ENCODE results near the gene TUBGCP3.
"Not testable (repeated sequence)": the region's sequence is repeated elsewhere in the genome, so short reads cannot be mapped to it uniquely, and the experiment has no call there.

TUBGCP3 gene

DNA sequence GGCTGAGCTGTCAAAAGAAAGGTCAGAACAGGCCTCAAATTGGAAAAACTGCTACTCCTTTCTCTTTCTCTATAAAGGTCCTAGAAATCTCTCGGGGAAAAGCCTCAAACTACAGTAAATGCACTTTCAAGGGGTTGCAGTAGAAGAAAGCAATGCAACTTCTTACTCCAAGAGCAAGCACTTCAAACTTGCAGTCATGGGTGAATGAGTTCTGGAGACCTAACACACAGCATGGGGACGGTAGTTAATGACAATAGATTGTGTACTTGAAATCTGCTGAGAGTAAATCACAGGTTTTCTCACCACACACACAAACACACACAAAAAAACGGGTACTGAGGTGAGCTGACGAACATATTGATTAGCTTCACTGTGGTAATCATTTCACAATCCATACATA is 11.8 kb downstream of the TUBGCP3 start:
- DNase-seq: no peak

DNA sequence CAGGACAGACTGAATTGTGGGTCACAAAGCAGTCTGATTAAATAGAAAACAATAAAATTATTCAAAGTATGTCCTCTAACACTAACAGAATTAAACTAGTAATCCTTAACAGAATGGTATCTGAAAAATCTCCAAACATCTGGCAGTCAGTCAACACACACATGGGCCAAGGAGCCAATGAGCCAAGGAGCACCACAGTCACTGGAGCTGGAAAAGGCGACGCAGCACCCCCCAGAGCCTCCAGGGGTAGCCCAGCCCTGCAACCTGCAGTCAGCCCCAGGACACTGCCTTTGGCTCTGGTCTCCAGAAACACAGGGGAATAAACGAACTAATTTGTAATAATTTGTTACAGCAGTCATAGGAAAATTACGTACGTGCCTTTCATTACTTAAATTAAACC is 12.3 kb downstream of the TUBGCP3 start:
- no peak for DNase-seq

GRCh38 chr13:112574834-112575613 is 12.9 kb downstream of the TUBGCP3 start:
- no peak for DNase-seq

GRCh38 chr13:112574416-112574815 is 13.5 kb downstream of the TUBGCP3 start:
- no peak for DNase-seq

GRCh38 chr13:112573710-112574109 is 14.2 kb downstream of the TUBGCP3 start:
- no peak for DNase-seq

DNA sequence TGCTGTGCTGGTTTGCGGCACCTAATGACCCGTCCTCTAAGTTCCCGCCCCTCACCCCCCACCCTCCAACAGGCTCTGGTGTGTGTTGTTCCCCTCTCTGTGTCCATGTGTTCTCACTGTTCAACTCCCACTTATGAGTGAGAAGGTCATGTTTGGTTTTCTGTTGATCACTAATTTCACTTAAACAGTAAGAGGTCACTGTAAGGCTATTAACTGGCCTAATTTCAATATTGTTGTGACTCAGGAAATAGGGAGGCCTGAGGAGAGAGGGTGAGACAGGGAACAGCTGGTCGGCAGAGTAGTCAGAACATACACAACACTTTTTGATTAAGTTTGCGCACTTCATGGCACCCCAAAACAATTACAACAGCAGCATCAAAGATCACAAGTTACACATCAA is 15.6 kb downstream of the TUBGCP3 start:
- DNase-seq: no peak

GRCh38 chr13:112569821-112570220 is 18.1 kb downstream of the TUBGCP3 start:
- no peak for DNase-seq

DNA sequence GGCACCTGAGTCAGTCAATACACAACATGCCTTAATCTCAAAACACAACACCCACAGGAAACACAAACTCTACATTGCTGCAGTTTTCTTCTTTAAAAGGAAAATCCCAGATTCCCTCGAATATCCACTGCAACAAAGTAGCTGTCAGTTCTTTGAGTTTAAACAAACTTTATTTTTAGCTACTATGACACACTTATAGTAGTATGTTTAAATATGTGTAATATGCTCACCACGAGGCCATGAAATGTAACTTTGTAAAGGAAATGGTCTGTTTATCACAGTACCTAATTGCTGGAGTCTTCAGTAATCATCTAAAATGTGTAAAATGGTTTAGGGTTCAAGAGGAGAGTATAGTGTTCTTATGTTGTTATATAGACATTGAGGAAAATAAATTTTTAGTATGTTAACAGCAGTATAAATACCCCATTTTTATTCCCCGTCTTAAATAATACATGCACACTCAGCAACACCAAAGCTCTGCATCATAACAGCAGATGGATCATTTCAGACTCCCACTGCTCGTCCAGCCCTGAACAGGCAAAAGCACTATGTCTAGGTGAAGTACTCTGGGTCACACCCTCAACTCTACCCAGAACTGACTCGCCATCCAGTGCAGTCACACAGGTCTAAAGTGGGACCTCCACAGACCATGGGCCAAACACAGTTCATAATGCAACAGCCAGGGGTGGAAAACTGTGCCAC is 20.6 kb downstream of the TUBGCP3 start:
- no peak for DNase-seq

DNA sequence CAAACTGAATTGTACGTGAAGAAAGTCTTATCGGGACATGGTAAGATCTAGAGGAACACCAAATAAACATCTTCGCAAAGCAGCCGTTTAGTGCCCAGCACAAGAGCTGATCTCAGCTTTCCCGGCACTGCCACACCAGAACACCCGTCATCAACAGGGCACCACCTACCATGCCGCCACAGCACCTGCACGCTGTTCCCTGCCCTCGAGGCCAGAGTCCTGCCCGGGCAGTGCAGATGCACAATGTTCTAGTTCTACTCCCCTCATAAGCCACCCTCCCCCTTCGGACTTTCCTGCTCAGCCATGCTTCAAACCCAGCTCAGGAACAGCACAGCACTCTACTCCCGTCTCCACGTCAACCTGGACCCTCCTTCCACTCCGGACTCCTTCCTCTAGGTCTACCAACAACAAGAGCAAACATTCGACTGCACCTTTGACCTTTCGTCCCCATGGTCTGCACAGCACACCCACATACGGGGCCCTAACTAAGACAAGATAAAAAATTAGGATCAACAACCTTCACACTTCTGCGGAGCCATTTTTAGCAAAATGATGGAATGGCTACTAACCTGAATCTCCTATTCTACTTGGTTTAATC is 25.1 kb downstream of the TUBGCP3 start:
- DNase-seq: no peak

DNA sequence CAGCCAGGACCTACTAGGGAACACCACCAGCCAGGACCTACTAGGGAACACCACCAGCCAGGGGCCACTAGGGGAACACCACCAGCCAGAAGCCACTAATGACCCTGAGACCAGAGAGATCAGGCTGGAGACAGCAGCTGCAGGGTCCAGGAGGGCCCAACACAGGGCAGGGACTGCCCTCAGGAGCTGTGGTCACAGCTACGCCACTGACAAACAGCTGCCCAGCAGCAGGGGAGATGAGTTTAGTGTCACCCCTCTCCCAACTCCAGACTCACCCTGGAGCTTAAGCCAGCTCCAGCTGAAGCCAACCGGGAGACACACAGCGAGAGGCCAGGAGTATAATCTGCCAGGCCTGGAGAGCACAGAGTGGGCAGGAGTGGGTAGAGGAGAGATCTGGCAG is 25.7 kb downstream of the TUBGCP3 start:
- no peak for DNase-seq

DNA sequence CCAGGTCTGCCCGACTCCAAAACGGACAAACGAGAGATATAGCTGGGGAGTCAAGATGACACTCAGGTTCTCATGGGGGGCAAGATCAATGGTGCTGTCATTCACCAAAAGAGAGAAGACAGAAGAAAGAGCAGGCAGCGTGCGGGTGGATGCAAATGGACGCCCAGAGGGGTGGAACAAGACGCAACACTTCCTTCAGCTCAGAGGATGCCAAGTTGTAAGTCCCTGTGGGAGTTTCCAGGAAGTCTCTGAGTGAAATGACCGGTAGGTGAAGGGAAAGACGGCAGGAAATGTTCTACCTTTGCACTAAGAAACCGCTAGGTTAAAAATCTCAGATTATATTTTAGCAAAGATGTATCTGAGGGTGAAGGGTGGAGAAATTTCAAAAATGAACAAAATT is 26.5 kb downstream of the TUBGCP3 start:
- DNase-seq: no peak

GRCh38 chr13:112558696-112559418 is 29.1 kb downstream of the TUBGCP3 start:
- DNase-seq: no peak

GRCh38 chr13:112556600-112556999 is 31.4 kb downstream of the TUBGCP3 start:
- DNase-seq: no peak

- no peak for DNase-seq
These were observed 33.6 kb downstream of the TUBGCP3 start for GRCh38 chr13:112554214-112554850.

DNA sequence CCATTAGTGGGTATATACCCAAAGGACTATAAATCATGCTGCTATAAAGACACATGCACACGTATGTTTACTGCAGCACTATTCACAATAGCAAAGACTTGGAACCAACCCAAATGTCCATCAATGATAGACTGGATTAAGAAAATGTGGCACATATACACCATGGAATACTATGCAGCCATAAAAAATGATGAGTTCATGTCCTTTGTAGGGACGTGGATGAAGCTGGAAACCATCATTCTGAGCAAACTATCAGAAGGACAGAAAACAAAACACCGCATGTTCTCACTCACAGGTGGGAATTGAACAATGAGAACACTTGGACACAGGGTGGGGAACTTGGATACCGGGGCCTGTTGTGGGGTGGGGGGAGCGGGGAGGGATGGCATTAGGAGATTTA is 39.0 kb downstream of the TUBGCP3 start:
- not testable (repeated sequence) for DNase-seq

DNA sequence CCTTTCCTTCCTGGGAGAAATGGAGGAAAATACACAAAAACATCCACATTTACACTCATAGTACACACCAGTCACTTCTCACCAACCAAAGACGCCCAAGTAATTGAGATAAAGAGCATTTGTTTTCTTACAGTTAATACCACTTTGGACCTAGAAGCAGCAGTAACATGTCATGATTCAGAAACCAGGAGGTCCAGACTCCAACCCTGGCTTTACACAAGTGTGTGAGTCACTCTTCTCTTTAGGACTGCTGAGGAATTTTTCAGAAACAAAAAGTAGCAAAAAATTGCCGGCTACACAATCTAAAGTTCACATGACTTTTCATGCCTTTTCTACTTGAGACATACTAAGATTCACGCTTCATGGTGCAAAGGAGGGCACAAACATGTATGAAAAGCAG is 42.1 kb downstream of the TUBGCP3 start:
- DNase-seq: no peak

- no peak for DNase-seq
These were observed 54.9 kb downstream of the TUBGCP3 start for GRCh38 chr13:112532837-112533745.

- no peak for DNase-seq
These were observed 56.6 kb downstream of the TUBGCP3 start for GRCh38 chr13:112531263-112531794.

- DNase-seq: no peak
These were observed 57.1 kb downstream of the TUBGCP3 start for GRCh38 chr13:112530861-112531260.

- no peak for DNase-seq
These were observed 58.7 kb downstream of the TUBGCP3 start for GRCh38 chr13:112529216-112529615.

GRCh38 chr13:112526146-112526853 is 61.7 kb downstream of the TUBGCP3 start:
- no peak for DNase-seq

Measured in NCI-H1092 (cell line).